Hepatocyte (in vitro differentiated cells): Measurements from ENCODE around the gene KCNA2. TPM values are rescaled to one million over a fixed set of nuclear protein-coding genes. Genes with fewer than 3 reads are reported as not detected.

Experiments used
- DNase-seq: peaks from one replicate; pipeline ENCODE4 v3.0.0-alpha.2; 2016; ENCODE audit warnings: low spot score
- H2AFZ ChIP-seq: fragments of 200-600 bp; sonication (generic); 2 replicates; pipeline ENCODE4 v1.6.0; 2016; ENCODE audit warnings: antibody characterized with exemption, mild to moderate bottlenecking
- H3K27ac ChIP-seq: fragments of 200-600 bp; sonication (generic); 2 replicates; pipeline ENCODE4 v1.5.1; 2016; ENCODE audit warnings: mild to moderate bottlenecking
- H3K27me3 ChIP-seq: fragments of 200-600 bp; sonication (generic); 2 replicates; pipeline ENCODE4 v1.6.1; 2016
- H3K36me3 ChIP-seq: fragments of 200-600 bp; sonication (generic); replicated peaks from 2 replicates; pipeline ENCODE4 v1.5.1; 2016; ENCODE audit warnings: low read depth; ENCODE audit not compliant: insufficient read depth
- H3K4me1 ChIP-seq: fragments of 200-600 bp; sonication (generic); 2 replicates; pipeline ENCODE4 v1.5.1; 2016; ENCODE audit warnings: mild to moderate bottlenecking, moderate library complexity; ENCODE audit not compliant: insufficient read depth
- H3K4me2 ChIP-seq: fragments of 200-600 bp; sonication (generic); 2 replicates; pipeline ENCODE4 v1.6.0; 2016
- H3K4me3 ChIP-seq: fragments of 200-600 bp; sonication (generic); 2 replicates; pipeline ENCODE4 v1.5.1; 2016; ENCODE audit warnings: mild to moderate bottlenecking
- H3K79me2 ChIP-seq: fragments of 200-600 bp; sonication (generic); 2 replicates; pipeline ENCODE4 v1.6.0; 2017; ENCODE audit warnings: mild to moderate bottlenecking
- H3K9me2 ChIP-seq: fragments of 200-600 bp; sonication (generic); replicated peaks from 2 replicates; pipeline ENCODE4 v1.6.0; 2017; ENCODE audit warnings: mild to moderate bottlenecking; ENCODE audit not compliant: insufficient read depth
- H3K9me3 ChIP-seq: fragments of 200-600 bp; sonication (generic); 2 replicates; pipeline ENCODE4 v1.5.1; 2016; ENCODE audit warnings: low read depth, mild to moderate bottlenecking
- H4K20me1 ChIP-seq: fragments of 200-600 bp; sonication (generic); 2 replicates; pipeline ENCODE4 v1.6.0; 2016; ENCODE audit warnings: mild to moderate bottlenecking; ENCODE audit not compliant: insufficient read depth, poor library complexity, severe bottlenecking
- EZH2 ChIP-seq: fragments of 200-600 bp; sonication (generic); IDR thresholded peaks from 2 replicates; pipeline ENCODE4 v1.6.1; 2016; ENCODE audit warnings: antibody characterized with exemption, mild to moderate bottlenecking, borderline replicate concordance
- EZH2phosphoT487 ChIP-seq: fragments of 200-600 bp; sonication (generic); IDR thresholded peaks from one replicate; pipeline ENCODE4 v1.6.1; 2018; ENCODE audit warnings: antibody characterized with exemption, mild to moderate bottlenecking, low read depth, moderate library complexity; ENCODE audit not compliant: unreplicated experiment, severe bottlenecking
- WGBS: methylation state at CpG from one replicate; pipeline ENCODE4 v1.1.6; 2016; ENCODE audit warnings: low lambda C conversion rate; ENCODE audit errors: missing lambda C conversion rate; 5-methylcytosine and 5-hydroxymethylcytosine counted together
- polyA plus RNA-seq: library from polyadenylated mRNA; unstranded; fragments of >200 nt; fragmentation: Nextera tagmentation; extraction: Ambion mirVana; gene quantifications from 2 replicates; pipeline ENCODE4 v1.2.1, GENCODE V29; 2016
- total RNA-seq: library from RNA; depleted of rRNA; stranded (reverse); fragments of >200 nt; gene quantifications from 2 replicates; pipeline ENCODE4 v1.2.3, GENCODE V29; 2014
- TF ChIP-seq, protein P1 (sequence below): fragments of 200-600 bp; sonication (generic); IDR thresholded peaks from 2 replicates; pipeline ENCODE4 v1.5.1; 2016; ENCODE audit warnings: antibody characterized with exemption, mild to moderate bottlenecking; ENCODE audit not compliant: poor library complexity

KCNA2 gene
- total and polyA plus RNA-seq, 2 experiments from 2014 or later: 0.40 to 0.80 TPM

DNA sequence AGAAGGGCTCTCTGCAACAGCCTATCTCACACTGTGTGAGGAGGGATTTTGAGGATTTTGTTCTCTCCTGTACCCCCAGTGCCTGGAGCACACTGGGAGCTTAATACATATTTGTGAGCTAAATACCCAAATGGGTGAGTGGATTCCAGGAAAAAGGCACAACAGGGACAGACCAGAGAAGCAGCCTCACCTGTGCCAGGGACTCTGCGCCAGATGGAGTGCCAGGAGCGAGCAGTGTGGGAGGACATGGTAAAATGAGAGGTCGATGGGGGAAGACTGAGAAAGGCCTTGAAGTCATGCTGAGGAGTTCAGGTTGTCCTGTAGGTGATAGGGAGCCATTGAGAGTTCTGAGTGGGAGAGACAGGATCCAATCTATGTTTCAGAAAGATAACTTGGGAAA is 11.0 kb upstream of the KCNA2 start:
- TF ChIP-seq EZH2: no peak
- no peak for TF ChIP-seq EZH2phosphoT487
- TF ChIP-seq, protein P1, sequence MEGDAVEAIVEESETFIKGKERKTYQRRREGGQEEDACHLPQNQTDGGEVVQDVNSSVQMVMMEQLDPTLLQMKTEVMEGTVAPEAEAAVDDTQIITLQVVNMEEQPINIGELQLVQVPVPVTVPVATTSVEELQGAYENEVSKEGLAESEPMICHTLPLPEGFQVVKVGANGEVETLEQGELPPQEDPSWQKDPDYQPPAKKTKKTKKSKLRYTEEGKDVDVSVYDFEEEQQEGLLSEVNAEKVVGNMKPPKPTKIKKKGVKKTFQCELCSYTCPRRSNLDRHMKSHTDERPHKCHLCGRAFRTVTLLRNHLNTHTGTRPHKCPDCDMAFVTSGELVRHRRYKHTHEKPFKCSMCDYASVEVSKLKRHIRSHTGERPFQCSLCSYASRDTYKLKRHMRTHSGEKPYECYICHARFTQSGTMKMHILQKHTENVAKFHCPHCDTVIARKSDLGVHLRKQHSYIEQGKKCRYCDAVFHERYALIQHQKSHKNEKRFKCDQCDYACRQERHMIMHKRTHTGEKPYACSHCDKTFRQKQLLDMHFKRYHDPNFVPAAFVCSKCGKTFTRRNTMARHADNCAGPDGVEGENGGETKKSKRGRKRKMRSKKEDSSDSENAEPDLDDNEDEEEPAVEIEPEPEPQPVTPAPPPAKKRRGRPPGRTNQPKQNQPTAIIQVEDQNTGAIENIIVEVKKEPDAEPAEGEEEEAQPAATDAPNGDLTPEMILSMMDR: no peak
- no peaks in the 10 kb centered on the region for H3K36me3 ChIP-seq
- H3K79me2 ChIP-seq: no peaks in the 10 kb centered on the region
- H3K9me3 ChIP-seq: no peaks in the 10 kb centered on the region
- WGBS: 85% methylated on average over 3 of the region's 3 CpGs
- peaks cover 49% of the 10 kb centered on the region for H3K27me3 ChIP-seq
- no peak overlapping the region for H3K4me3 ChIP-seq
- H4K20me1 ChIP-seq: no peaks in the 10 kb centered on the region
- H3K4me1 ChIP-seq: peaks cover 4% of the 10 kb centered on the region
- no peak overlapping the region for H2AFZ ChIP-seq
- no peak for DNase-seq
- no peak overlapping the region for H3K4me2 ChIP-seq
- no peaks in the 10 kb centered on the region for H3K9me2 ChIP-seq
- H3K27ac ChIP-seq: no peak overlapping the region

GRCh38 chr1:110616587-110616986 is 10.4 kb upstream of the KCNA2 start:
- DNase-seq: no peak
- Histone ChIP-seq H3K9me2 (no peaks in the 10 kb centered on the region), H3K4me1 (peaks cover 4% of the 10 kb centered on the region), H3K36me3 (no peaks in the 10 kb centered on the region), H3K4me2 (no peak overlapping the region), H3K27ac (no peak overlapping the region), H2AFZ (no peak overlapping the region), H3K4me3 (no peak overlapping the region), H3K79me2 (no peaks in the 10 kb centered on the region), H4K20me1 (no peaks in the 10 kb centered on the region), H3K9me3 (no peaks in the 10 kb centered on the region), H3K27me3 (peaks cover 46% of the 10 kb centered on the region)
- 57% methylated on average over 3 of the region's 3 CpGs for WGBS
- no peak for TF ChIP-seq EZH2
- TF ChIP-seq EZH2phosphoT487: no peak
- TF ChIP-seq, protein P1: no peak

DNA sequence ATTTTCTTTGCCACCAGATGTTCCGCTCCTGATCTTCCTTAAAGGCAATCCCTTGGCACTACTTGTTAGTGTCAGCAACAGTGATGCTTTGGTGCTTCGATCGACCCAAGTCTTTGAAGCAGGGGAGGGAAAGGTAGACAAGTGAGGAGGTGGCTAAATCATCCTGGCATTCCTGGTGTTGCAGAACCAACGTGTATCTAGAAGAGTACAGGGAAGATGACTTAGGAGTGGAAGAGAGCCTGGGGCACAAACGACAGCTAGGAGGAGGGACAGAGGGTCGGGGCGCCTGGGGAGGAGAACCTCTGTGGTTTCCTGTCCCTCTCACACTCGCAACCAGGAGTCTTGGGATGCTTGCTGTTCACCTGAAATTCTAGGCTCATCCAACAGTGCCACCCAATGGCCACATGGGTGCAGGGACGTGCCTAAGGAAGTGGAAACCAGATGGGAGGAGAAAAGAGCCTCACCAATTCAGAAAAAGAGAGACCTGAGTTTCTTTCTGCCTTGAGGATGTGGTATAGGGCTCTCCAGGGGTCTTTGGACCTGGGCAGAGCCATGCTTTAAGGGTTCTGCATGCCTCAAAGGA is 9.5 kb upstream of the KCNA2 start:
- H3K79me2 ChIP-seq: no peaks in the 10 kb centered on the region

More for the DNA sequence above, 9.5 kb upstream of the KCNA2 start:
- H3K27me3 ChIP-seq: peaks cover 41% of the 10 kb centered on the region
- no peaks in the 10 kb centered on the region for H3K9me3 ChIP-seq
- no peak overlapping the region for H2AFZ ChIP-seq
- TF ChIP-seq EZH2phosphoT487 (no peak), EZH2 (no peak)
- TF ChIP-seq, protein P1: peak; percentile 89
- H3K27ac ChIP-seq: no peak overlapping the region
- no peaks in the 10 kb centered on the region for H4K20me1 ChIP-seq
- H3K4me3 ChIP-seq: no peak overlapping the region
- DNase-seq: peak; percentile 82
- no peaks in the 10 kb centered on the region for H3K36me3 ChIP-seq
- peaks cover 4% of the 10 kb centered on the region for H3K4me1 ChIP-seq
- no peaks in the 10 kb centered on the region for H3K9me2 ChIP-seq
- no peak overlapping the region for H3K4me2 ChIP-seq
- 30% methylated on average over 9 of the region's 9 CpGs for WGBS
